Tibial nerve (tissue), 4 donors: Measurements from ENCODE around the gene RASGEF1B.

Experiments used
- EP300 ChIP-seq, 2 donors: sonication (generic); formaldehyde crosslinking; IDR thresholded peaks; one replicate each; pipeline ENCODE4 v1.6.1; 2017; ENCODE audit warnings: antibody characterized with exemption in 2 of 2, mild to moderate bottlenecking in 1 of 2
- POLR2A ChIP-seq, 2 donors: fragments of 450-650 bp; IDR thresholded peaks; one replicate each; pipeline ENCODE4 v1.6.1; 2017; ENCODE audit warnings: antibody characterized with exemption in 2 of 2, mild to moderate bottlenecking in 2 of 2, moderate library complexity in 2 of 2
- TF ChIP-seq, protein P1 (sequence below), 5 experiments: fragments of 200-600 bp in 3 of 5; fragments of 450-650 bp in 2 of 5; sonication (generic) in 3 of 5; IDR thresholded peaks; one replicate each; pipeline ENCODE4 v1.5.1; 2016 to 2019; ENCODE audit warnings: antibody characterized with exemption in 5 of 5, mild to moderate bottlenecking in 3 of 5, moderate library complexity in 2 of 5

DNA sequence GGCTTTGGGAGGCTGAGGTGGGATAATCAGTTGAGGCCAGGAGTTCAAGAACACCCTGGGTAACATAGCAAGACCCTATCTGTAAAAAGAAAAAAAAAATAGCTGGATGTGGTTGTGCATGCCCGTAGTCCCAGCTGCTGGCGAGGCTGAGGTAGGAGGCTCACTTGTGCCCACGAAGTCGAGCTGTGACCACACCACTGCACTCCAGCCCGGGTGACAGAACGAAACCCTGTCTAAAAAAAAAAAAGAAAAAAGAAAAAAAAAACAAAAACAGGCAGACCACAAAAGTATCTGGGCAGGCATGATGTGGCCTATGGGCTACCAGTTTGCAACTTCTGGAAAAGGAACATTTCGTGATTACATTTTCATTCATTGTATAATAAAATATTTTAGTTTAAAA is 38.1 kb upstream of the RASGEF1B start:
- TF ChIP-seq, protein P1, sequence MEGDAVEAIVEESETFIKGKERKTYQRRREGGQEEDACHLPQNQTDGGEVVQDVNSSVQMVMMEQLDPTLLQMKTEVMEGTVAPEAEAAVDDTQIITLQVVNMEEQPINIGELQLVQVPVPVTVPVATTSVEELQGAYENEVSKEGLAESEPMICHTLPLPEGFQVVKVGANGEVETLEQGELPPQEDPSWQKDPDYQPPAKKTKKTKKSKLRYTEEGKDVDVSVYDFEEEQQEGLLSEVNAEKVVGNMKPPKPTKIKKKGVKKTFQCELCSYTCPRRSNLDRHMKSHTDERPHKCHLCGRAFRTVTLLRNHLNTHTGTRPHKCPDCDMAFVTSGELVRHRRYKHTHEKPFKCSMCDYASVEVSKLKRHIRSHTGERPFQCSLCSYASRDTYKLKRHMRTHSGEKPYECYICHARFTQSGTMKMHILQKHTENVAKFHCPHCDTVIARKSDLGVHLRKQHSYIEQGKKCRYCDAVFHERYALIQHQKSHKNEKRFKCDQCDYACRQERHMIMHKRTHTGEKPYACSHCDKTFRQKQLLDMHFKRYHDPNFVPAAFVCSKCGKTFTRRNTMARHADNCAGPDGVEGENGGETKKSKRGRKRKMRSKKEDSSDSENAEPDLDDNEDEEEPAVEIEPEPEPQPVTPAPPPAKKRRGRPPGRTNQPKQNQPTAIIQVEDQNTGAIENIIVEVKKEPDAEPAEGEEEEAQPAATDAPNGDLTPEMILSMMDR (IDR thresholded peaks at IDR 0.05): no peak
- TF ChIP-seq POLR2A (IDR thresholded peaks at IDR 0.05) (no peak), EP300 (IDR thresholded peaks at IDR 0.05) (no peak)
